CD4-positive, alpha-beta T cell treated with Interleukin-17A for 1 hour (primary cell): ENCODE data around the gene REV1.
"Not testable (repeated sequence)": the region's sequence is repeated elsewhere in the genome, so short reads cannot be mapped to it uniquely, and the experiment has no call there.

Experiments
- DNase-seq: peaks from one replicate; pipeline ENCODE4 v3.0.0-alpha.2; 2020

REV1 gene

DNA sequence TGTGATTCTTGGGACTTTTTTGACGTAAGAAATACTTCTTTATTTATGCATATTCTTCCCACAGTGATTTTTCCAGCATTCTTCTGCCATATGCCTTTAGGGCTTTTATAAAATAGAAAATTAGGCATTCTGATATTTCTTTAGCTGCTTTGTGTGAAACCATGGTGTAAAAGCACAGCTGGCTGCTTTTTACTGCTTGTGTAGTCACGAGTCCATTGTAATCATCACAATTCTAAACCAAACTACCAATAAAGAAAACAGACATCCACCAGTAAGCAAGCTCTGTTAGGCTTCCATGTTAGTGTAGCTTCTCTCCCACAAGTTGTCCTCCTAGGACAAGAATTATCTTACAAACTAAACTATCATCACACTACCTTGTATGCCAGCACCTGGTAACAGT is 90.0 kb downstream of the REV1 start:
- no peak for DNase-seq

GRCh38 chr2:99399063-99399462 is 90.8 kb downstream of the REV1 start:
- DNase-seq: no peak

- DNase-seq: no peak
Measured at GRCh38 chr2:99398303-99398702, 91.5 kb downstream of the REV1 start.

- DNase-seq: no peak
Measured at GRCh38 chr2:99397266-99397920, 92.4 kb downstream of the REV1 start.

GRCh38 chr2:99395589-99396130 is 94.2 kb downstream of the REV1 start:
- DNase-seq: no peak

GRCh38 chr2:99389946-99390345 is 99.9 kb downstream of the REV1 start:
- no peak for DNase-seq

GRCh38 chr2:99389371-99389770 is 100.4 kb downstream of the REV1 start:
- DNase-seq: no peak

- DNase-seq: no peak
Measured at GRCh38 chr2:99388892-99389291, 100.9 kb downstream of the REV1 start.

DNA sequence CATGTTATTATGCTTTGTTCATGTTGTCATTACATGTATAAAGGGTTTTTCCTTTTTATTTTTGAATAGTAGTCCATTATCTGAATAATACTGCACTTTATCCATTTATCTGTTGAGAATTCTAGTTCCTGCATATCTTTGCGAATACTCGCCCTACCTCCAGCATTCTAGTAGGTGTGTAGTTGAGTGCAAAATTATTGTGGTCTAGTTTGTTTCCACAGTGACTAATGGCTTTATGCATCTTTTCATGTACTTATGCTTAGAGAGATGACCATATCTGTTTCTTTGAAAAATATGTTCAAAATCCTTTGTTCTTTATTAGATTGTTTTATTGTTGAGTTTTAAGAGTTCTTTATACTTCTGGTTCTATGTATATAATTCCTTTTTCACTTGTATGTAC is 103.8 kb downstream of the REV1 start:
- DNase-seq: no peak

DNA sequence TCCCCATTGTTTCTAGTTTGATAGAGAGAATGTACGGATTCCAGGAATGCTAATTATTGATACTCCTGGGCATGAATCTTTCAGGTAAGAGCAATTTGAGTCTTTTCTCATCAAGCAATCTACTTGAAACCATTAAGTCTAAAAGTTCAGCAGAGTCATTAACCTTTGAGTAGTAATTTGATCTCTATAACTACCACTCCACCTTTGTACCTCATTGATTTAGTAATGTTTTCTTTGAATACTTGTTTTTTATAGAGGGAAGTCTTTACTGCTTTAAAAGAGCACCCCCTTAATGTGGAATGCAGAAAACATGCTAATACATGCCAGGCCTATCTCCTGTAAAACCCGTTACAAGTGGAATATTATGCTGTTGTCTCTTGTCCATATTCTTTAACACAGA is 107.7 kb downstream of the REV1 start:
- DNase-seq: no peak

DNA sequence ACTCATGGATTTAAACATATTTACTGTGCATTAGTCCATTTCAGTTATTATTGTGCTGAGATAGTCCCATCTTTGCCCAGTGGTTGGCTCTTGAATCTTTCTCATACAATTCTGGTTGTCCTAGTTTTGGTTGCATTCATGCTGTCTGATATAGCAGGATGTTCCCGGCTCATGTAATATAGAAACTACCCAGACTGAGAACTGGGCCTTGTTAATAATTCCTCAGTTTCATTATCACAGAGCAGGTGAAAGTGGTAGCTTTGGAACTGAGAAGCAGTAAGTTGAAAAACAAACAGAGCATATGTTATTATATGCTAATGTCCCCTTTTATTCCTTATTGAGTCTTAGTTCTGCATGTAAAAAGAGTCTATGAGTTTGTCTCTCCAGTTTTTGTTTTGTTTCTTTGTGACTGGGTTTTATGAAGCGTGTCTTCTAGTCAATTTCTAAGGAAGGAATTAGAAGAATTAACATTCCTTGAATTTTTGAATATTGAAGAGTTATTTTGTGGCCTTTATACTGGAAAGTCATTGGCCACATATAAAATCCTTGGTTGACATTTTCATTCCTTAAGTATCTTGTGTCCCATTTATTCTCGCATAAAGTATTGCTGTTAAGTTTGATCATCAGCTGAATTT is 109.3 kb downstream of the REV1 start:
- no peak for DNase-seq

- DNase-seq: no peak
Measured at GRCh38 chr2:99377879-99378278, 111.9 kb downstream of the REV1 start.

DNA sequence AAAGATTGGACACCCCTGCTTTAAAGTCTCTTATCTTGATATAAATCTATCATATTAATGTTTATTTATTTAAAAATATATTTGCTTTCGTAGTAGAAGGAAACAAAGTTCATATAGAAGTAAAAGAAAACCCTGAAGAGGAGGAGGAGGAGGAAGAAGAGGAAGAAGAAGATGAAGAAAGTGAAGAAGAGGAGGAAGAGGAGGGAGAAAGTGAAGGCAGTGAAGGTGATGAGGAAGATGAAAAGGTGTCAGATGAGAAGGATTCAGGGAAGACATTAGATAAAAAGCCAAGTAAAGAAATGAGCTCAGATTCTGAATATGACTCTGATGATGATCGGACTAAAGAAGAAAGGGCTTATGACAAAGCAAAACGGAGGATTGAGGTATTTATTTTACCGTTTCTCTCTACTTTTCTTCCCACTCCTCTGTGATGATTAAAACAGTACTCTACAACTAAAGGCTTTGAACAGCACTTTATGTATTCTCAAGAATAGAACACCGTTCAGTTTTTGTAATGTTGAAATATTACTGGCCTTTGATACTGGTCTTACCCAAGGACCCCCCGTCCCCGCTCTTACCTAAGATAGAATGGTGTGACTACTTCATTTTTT is 113.5 kb downstream of the REV1 start:
- DNase-seq: no peak

GRCh38 chr2:99374747-99375146 is 115.1 kb downstream of the REV1 start:
- no peak for DNase-seq

- DNase-seq: no peak
Measured at GRCh38 chr2:99373144-99373543, 116.7 kb downstream of the REV1 start.

- DNase-seq: not testable (repeated sequence)
Measured at GRCh38 chr2:99368854-99369253, 121.0 kb downstream of the REV1 start.

DNA sequence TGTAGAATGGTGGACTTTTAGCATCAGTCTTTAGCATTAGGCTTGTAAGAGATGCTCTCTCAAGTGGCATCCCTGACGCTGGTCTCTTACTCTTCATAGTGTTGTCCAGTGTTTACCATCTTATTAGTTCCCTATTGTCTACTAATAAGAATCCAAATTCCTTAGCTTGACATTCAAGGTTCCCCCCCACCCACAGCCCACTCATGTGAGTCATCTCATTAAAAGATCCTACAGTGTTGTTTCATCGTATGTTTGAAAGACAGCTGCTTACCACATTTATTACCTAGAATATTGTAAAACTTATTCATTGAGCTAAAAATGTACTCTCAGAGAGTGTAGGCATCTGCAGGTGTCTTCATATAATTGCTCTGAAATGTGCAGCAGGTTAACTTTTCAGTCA is 124.2 kb downstream of the REV1 start:
- DNase-seq: no peak

- DNase-seq: no peak
Measured at GRCh38 chr2:99356853-99357252, 133.0 kb downstream of the REV1 start.

DNA sequence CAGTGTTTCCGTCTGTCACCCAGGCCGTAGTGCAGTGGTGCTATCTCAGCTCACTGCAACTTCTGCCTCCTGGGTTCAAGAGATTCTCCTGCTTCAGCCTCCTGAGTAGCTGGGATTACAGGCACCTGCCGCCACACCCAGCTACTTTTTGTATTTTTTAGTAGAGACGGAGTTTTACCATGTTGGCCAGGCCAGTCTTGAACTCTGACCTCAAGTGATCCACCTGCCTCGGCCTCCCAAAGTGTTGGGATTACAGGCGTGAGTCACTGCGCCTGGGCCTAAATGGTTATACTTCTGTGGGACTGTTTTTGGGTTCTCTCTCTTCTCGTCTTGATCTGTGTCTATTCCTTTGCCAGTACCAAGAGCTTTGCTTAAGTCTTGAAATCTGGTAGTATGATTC is 135.0 kb downstream of the REV1 start:
- not testable (repeated sequence) for DNase-seq

GRCh38 chr2:99354070-99354469 is 135.7 kb downstream of the REV1 start:
- DNase-seq: no peak
